ENCODE data around the gene ZFYVE19.

Gene ZFYVE19

DNA sequence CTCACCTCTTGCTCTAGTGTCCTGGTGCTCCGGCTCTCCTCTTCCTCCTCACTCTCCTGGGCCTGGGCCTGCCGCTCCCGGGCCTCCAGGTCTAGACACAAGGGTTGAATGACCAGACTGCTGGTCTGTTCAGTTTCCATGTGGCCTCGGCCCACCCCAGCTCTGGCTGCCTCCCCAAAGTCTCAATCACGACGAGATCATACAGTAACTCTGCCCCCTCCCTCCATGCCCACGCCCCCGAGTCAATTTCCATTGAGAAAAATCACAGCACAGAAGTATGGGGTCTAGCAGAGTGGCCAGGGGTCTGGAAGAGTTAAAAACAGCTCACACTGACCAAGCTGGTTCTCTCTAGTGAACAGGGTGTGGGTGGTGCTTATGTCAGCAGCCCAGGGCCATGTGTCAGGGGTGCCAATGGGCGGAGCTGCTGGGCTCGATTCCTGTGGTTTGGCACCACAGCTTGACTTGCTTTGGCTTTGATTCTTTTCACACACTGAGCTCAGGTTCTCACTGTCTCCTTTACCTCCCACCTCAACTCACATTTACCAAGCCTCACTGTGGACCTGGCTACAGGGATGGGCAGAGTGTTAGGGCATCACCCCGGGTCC is 30.2 kb upstream of the ZFYVE19 start:
- DNase-seq, result no peak

DNA sequence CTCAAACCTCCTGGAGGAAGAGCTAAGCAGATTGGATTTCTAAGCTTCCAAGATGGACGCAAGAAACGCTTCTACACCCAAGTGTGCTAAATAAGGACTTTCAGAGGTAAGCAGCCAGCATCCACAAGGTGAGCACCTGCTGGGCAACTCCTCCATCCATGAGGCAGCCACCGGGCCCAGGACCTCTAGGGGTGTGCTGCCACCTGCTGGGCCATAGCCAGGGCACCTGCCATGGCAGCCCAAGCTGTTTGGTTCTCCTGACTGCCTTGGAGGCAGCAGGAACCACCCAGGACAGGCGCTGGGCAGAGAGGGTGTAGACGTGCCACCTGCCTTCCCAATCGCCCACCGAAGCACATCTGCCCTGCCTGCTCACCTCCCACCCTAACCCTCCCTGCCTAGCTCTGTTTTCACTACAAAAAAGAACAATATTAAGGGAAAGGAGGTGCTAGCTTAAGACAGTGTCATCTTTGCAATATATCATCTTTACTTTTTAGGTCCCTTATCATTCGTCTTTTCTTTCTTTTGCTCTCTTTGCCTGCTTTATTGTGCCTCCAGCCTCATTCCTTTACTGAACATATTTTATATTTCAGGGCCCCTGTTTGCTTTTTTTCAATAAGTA is 24.2 kb upstream of the ZFYVE19 start:
- no peak for DNase-seq

GRCh38 chr15:40785164-40785563 is 21.7 kb upstream of the ZFYVE19 start:
- DNase-seq, result no peak

DNA sequence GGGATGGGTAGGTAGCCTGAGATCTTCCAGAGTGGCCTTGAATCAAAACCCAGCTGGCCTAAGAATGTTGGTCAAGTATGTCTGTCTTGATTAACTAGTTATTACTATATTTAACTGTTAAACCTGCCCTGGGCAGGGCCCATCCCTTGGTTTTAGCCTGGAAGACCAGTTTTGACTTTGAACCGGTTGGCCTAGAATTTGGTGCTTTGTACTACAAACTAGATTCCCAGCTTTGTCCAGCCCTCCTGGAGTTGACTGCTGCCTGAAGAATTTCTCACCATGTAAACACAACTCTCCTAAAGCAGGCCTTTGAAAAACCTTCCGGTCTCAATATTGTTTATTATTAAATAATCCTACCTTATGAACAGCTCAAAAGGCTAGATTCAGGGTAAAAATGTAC is 21.1 kb upstream of the ZFYVE19 start:
- DNase-seq, result no peak

- DNase-seq, result peak; percentile 93
Observed at GRCh38 chr15:40787344-40787841, 19.5 kb upstream of the ZFYVE19 start.

DNA sequence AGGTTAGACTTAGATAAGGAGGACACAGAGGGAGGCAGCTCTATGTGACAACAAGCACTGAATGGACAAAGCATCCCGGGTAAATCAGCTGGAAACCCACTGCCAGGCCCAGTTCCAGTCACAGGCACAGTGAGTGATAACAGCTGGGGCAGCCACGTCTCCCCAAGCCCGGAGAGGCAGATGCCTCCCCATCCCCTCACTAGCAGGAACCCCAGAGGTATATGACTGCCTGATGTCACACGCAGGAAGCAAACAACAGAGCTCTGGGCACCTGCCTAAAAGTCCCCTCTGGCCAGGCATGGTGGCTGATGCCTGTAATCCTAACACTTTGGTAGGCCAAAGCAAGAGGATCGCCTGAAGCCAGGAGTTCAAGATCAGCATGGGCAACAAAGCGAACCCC is 18.9 kb upstream of the ZFYVE19 start:
- no peak for DNase-seq

- DNase-seq, result no peak
Observed at GRCh38 chr15:40789119-40789518, 17.8 kb upstream of the ZFYVE19 start.

DNA sequence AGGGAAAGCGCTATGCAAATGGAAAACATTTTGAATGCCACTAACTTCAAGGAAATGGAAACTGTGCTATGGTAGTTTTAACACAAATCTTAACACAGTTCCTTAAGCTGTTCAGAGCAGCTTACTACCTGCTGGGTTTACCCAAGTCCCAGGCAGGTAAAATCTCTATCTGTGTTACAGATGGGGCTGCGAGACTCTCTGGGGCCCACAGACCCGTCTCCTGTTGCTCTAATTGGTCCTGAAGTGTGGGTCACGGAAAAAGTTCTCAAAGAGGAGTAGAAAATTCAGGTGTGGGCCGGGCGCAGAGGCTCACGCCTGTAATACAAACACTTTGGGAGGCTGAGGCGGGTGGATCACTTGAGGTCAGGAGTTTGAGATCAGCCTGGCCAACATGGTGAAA is 16.9 kb upstream of the ZFYVE19 start:
- no peak for DNase-seq

- no peak for DNase-seq
Observed at GRCh38 chr15:40790718-40791117, 16.2 kb upstream of the ZFYVE19 start.

- DNase-seq, result no peak
Observed at GRCh38 chr15:40792394-40792793, 14.5 kb upstream of the ZFYVE19 start.

- no peak for DNase-seq
Observed at GRCh38 chr15:40793216-40793989, 13.5 kb upstream of the ZFYVE19 start.

- DNase-seq, result no peak
Observed at GRCh38 chr15:40796041-40796440, 10.8 kb upstream of the ZFYVE19 start.

- DNase-seq, result no peak
Observed at GRCh38 chr15:40796512-40796911, 10.4 kb upstream of the ZFYVE19 start.

DNA sequence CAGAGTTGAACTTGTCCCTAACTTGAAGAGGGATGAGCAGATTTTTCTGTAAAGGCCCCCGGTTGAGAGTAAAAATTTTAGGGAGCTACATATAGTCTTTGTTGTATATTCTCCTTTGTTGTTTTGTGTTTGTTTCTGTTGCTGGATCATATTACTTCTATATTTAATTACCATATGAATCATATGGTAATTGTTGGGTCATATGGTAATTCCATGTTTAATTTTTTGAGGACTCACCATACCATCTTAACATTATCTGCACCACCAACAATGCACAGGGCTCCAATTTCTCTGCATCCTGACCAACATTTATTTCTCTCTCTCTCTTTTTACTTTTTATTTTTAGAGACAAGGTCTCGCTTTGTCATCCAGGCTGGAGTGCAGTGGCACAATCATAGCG is 7.4 kb upstream of the ZFYVE19 start:
- DNase-seq, result no peak

DNA sequence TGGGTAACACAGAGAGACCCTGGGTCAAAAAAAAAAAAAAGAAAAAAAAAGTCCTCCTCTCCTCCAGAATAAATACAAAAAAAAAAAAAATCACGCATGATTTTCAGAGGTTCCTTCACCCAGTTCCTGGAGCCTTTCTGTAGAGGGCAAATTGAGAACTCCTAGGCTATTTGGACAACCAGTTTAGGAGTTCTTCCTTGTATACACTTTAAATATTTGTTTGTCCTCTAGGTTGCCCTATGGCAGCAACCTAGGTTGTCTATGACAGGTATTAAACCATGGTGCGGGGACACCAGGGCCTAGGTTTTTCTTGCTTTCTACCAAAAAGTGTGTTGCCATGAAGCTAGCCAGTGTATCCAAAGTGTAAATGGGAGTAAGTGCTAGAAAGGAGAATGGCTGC is 3.8 kb upstream of the ZFYVE19 start:
- DNase-seq, result no peak

GRCh38 chr15:40803688-40804087 is 3.2 kb upstream of the ZFYVE19 start:
- DNase-seq, result no peak

DNA sequence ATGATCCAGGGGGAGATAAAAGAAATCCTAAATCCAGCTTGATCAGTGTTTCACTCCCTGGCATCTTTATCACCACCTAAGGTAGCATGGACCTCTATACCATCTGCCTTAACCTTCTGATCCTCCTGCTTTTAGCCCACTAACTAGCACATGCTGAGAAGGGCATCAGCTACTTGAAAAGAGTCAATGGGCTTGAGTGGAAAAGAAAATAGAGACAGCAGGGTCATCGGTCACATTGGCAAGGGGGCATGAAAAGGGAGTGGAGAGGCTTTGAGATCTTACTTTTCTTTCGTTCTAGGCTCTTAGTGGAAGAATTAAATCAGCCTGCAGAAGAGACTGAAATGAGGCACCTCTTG is 239 bp upstream of the ZFYVE19 start:
- no peak for DNase-seq

GRCh38 chr15:40807888-40808461 is 1.1 kb downstream of the ZFYVE19 start:
- no peak for DNase-seq

- no peak for DNase-seq
Observed at GRCh38 chr15:40808861-40809450, 2.1 kb downstream of the ZFYVE19 start.

DNA sequence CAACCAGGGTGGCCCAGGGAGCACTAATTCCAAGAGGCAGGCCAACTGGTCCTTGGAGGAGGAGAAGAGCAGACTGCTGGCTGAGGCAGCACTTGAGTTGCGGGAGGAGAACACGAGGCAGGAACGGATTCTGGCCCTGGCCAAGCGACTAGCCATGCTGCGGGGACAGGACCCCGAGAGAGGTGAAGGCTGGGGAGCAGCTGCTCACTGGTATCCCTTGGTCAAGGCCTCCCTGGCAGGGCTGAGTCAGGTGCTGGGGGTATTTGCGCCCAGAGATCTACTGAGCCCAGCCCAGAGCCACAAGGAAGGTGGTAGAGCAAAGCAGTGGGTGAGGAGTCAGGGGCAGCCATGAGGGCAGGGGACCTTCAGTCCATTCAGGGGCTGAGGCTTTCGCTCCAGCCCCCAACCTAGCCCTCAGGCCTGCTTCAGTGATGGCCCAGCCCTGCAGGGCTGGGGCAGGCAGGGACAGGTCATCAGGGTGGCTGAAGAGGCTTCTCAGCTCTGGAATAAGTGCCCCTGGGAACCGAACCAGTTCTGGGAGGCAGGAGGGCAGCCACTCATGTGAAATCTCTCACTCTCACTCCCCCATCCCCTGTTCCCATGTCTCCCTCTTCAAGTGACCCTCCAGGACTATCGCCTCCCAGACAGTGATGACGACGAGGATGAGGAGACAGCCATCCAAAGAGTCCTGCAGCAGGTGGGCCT is 6.0 kb downstream of the ZFYVE19 start:
- no peak for DNase-seq

- no peak for DNase-seq
Observed at GRCh38 chr15:40815042-40815698, 8.3 kb downstream of the ZFYVE19 start.

GRCh38 chr15:40819048-40819447 is 12.2 kb downstream of the ZFYVE19 start:
- no peak for DNase-seq

All from NCI-H748 treated with DMSO at 0.1 percent for 48 hours (cell line).